ENCODE results near the gene SUN2. TPM values are rescaled to one million over a fixed set of nuclear protein-coding genes. Genes with fewer than 3 reads are reported as not detected.
A peak's percentile ranks its signal among the peaks of the same experiment; 100 is the strongest.

Gene SUN2
- total and polyA plus RNA-seq, 4 donors, result 58.6 to 220 (median 107) TPM

DNA sequence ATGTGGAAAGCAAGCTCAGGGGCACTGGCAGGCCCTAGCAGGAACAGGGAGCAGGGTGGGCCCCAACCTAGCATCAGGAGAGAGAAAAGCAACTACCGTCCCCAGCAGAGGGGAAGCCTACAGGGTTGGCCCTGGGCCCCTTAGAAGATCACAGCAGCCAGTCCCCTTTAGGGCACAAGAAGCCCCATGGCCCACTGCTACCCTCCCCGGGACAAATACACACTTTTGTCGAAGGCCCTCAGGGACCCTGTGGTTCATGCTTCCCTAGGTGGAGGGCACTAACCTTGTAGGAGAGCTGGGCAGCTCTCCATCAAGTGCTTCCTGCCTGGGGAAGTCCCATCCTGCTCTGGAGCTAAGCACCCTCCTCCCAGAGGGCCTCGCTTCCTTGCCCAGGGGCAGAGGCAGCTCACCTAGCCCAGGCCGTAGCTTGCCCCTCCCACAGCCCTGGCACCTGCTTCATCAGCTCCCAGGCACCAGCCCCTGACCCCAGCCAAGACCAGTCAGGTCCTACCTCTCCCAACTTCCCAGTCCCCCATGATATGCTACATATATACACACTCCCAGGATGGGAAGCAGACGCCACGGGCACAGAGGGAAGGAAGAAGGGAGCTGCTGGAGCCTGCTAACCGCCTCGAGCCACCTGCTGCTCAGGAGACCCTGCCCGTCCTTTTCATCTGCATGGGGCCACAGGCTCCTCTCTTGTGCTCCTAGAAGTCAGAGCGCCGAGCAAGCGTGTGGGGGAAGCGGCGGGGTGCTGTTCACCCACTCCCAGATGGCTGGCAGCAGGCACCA is 20.1 kb downstream of the SUN2 start:
- TF ChIP-seq, protein P1, sequence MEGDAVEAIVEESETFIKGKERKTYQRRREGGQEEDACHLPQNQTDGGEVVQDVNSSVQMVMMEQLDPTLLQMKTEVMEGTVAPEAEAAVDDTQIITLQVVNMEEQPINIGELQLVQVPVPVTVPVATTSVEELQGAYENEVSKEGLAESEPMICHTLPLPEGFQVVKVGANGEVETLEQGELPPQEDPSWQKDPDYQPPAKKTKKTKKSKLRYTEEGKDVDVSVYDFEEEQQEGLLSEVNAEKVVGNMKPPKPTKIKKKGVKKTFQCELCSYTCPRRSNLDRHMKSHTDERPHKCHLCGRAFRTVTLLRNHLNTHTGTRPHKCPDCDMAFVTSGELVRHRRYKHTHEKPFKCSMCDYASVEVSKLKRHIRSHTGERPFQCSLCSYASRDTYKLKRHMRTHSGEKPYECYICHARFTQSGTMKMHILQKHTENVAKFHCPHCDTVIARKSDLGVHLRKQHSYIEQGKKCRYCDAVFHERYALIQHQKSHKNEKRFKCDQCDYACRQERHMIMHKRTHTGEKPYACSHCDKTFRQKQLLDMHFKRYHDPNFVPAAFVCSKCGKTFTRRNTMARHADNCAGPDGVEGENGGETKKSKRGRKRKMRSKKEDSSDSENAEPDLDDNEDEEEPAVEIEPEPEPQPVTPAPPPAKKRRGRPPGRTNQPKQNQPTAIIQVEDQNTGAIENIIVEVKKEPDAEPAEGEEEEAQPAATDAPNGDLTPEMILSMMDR (IDR thresholded peaks at IDR 0.05; ENCODE audit: control extremely low read depth, extremely low read depth), result no peak
- WGBS, 2 donors, result 77 to 79% methylated on average over 15 of the region's 15 CpGs
- Histone ChIP-seq H3K36me3 (ENCODE audit: control insufficient read depth in 4 of 4, insufficient read depth in 4 of 4, low read length in 4 of 4) (peaks cover 11 to 80% (median 42%) of the 10 kb centered on the region in 4 donors), H3K9me3 (ENCODE audit: control insufficient read depth in 4 of 4, insufficient read depth in 3 of 4, low read length in 3 of 4) (no peaks in the 10 kb centered on the region), H3K27ac (ENCODE audit: low read depth in 1 of 2, low read length in 1 of 2) (peak overlapping the region in 1 of 2 donors; percentile 13), H3K9ac (ENCODE audit: insufficient read depth in 1 of 2, low read length in 2 of 2) (no peak overlapping the region), H3K4me3 (no peak overlapping the region), H3K4me1 (ENCODE audit: control insufficient read depth in 5 of 5, insufficient read depth in 5 of 5, low read length in 5 of 5) (no peaks in the 10 kb centered on the region), H3K27me3 (ENCODE audit: control insufficient read depth in 3 of 3, insufficient read depth in 3 of 3, low read length in 2 of 3) (no peaks in the 10 kb centered on the region)
- ATAC-seq (ENCODE audit: insufficient read depth, low FRiP score) (no peak), DNase-seq (no peak)

DNA sequence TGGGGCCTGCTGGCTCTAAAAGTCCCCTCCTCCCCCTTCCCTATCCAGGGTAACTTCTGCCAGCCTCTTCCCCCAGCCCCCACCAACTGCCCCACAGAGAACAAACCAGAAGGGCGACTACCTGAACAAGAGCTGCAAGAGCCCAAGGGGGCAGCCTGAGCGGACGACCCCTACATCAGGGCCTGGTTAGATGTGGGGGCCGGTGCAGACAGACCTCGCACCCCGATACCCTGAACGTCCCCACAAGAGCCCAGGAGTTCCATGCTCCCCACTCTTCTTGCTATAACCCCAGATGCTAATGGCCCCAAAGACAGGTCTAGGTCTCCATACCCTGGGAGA is 20.7 kb downstream of the SUN2 start:
- no peak for ATAC-seq (ENCODE audit: insufficient read depth, low FRiP score)
- H3K4me1 ChIP-seq (ENCODE audit: control insufficient read depth in 5 of 5, insufficient read depth in 5 of 5, low read length in 5 of 5), result no peaks in the 10 kb centered on the region
- no peaks in the 10 kb centered on the region for H3K9me3 ChIP-seq (ENCODE audit: control insufficient read depth in 4 of 4, insufficient read depth in 3 of 4, low read length in 3 of 4)
- no peak overlapping the region for H3K9ac ChIP-seq (ENCODE audit: insufficient read depth in 1 of 2, low read length in 2 of 2)
- TF ChIP-seq, protein P1 (IDR thresholded peaks at IDR 0.05; ENCODE audit: control extremely low read depth, extremely low read depth), result no peak
- no peaks in the 10 kb centered on the region for H3K27me3 ChIP-seq (ENCODE audit: control insufficient read depth in 3 of 3, insufficient read depth in 3 of 3, low read length in 2 of 3)
- H3K27ac ChIP-seq (ENCODE audit: low read depth in 1 of 2, low read length in 1 of 2), result no peak overlapping the region
- H3K36me3 ChIP-seq (ENCODE audit: control insufficient read depth in 4 of 4, insufficient read depth in 4 of 4, low read length in 4 of 4), result peaks cover 7 to 80% (median 39%) of the 10 kb centered on the region in 4 donors
- H3K4me3 ChIP-seq, result no peak overlapping the region
- 91 to 95% methylated on average over 7 of the region's 7 CpGs for WGBS, 2 donors
- no peak for DNase-seq

DNA sequence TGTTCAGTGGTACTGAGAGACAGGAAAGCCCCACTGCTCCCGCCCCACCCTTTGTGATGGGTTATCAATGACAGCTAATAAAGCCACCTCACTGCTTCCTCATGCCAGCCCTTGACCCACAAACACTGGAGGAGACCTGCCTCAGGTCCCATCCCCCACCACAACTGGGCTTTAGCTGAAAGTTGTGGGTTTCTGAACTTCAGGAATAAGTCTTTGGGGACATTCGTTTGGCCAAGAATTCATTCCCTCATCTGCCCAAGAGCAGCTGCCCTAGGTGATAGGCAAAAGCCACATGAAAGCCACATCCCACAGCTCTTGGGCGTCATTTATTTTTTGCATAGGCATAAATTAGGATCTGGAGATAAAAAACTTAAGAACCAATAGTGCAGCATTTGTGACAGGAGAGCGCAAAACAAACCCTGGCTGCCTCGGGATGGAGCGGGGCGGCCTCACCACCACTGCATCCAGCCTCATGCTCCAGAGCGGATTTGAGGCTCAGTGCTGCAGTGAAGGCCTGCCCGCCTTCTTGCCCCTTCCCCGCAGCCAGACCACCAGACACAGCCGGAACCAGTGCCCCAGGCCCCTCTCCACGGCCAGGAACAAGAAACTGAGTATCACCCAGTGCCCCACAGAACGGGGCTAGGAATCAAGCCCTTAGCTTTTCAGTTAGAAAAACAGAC is 21.2 kb downstream of the SUN2 start:
- H3K36me3 ChIP-seq (ENCODE audit: control insufficient read depth in 4 of 4, insufficient read depth in 4 of 4, low read length in 4 of 4), result peaks cover 6 to 79% (median 39%) of the 10 kb centered on the region in 4 donors
- no peak overlapping the region for H3K4me3 ChIP-seq
- H3K27me3 ChIP-seq (ENCODE audit: control insufficient read depth in 3 of 3, insufficient read depth in 3 of 3, low read length in 2 of 3), result no peaks in the 10 kb centered on the region
- H3K9me3 ChIP-seq (ENCODE audit: control insufficient read depth in 4 of 4, insufficient read depth in 3 of 4, low read length in 3 of 4), result no peaks in the 10 kb centered on the region
- peak overlapping the region; percentile 21 to 40 for H3K27ac ChIP-seq (ENCODE audit: low read depth in 1 of 2, low read length in 1 of 2)
- H3K4me1 ChIP-seq (ENCODE audit: control insufficient read depth in 5 of 5, insufficient read depth in 5 of 5, low read length in 5 of 5), result no peaks in the 10 kb centered on the region
- H3K9ac ChIP-seq (ENCODE audit: insufficient read depth in 1 of 2, low read length in 2 of 2), result no peak overlapping the region
- 90 to 93% methylated on average over 13 of the region's 13 CpGs for WGBS, 2 donors
- ATAC-seq (ENCODE audit: insufficient read depth, low FRiP score) (no peak), DNase-seq (no peak)
- TF ChIP-seq, protein P1 (IDR thresholded peaks at IDR 0.05; ENCODE audit: control extremely low read depth, extremely low read depth), result no peak
